ENCODE measurements around the gene QTRT2. TPM values are rescaled to one million over a fixed set of nuclear protein-coding genes. Genes with fewer than 3 reads are reported as not detected.

QTRT2 gene
- 19.9 and 23.6 TPM in 2 replicates for total RNA-seq (2014; rRNA removed; shearing (Covaris generic))
- polyA plus RNA-seq (2014; cell fraction: nucleus; rRNA removed), result 27.7 and 30.4 TPM in 2 replicates

DNA sequence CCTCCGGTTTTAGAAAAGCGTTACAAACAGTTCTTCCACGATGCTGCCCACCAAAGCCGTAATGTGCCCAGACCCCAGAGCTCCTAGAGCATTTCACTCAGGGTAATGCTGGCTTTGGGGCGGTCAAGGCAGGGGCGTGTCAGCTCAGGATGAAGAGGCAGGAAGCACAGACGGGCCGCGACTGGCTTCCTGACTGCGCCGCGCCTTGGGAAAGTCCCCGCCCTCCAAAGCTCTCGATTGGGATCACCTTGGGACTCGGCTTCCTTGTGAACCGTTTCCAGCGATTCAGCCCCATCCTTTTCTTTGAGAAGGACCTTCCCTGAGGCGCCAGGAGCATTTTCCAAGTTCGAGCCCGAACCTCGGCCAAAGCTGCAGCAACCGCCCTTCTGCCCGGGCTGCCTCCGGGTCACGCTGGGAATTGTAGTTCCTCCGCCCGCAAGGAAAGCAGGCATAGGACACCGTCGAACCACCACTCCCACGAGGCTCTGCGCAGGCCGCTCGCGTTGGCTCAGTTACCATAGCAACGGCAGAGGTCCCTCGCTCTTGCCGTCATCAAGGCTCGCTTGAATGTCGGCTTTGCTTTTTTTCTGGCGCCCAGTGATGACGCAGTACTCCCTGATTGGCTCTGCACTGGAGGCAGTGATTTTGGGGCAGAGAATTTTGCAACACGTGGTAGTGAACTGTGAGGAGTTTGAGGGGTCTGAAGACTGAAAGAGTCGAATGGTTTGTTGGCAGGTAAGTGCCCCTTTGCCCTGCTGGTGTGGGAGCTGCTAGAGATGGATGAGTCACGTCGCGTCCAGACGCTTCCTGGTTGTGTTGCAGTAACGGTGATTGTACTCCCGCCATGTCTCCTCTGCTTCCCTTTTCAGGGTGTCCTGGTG, at the start of gene QTRT2, which contains the start of gene CCDC191:
QTRT2 (plus strand) TSS at position 608 of the 881 bp plus-strand sequence. CDS start 8,521 bp downstream, outside the sequence.
CCDC191 (minus strand) TSS at position 397 of the 881 bp plus-strand sequence; CDS start at position 337, 60 bp downstream.
- DNase-seq (ENCODE audit: extremely low read depth, low read depth), result peak; percentile 97

DNA sequence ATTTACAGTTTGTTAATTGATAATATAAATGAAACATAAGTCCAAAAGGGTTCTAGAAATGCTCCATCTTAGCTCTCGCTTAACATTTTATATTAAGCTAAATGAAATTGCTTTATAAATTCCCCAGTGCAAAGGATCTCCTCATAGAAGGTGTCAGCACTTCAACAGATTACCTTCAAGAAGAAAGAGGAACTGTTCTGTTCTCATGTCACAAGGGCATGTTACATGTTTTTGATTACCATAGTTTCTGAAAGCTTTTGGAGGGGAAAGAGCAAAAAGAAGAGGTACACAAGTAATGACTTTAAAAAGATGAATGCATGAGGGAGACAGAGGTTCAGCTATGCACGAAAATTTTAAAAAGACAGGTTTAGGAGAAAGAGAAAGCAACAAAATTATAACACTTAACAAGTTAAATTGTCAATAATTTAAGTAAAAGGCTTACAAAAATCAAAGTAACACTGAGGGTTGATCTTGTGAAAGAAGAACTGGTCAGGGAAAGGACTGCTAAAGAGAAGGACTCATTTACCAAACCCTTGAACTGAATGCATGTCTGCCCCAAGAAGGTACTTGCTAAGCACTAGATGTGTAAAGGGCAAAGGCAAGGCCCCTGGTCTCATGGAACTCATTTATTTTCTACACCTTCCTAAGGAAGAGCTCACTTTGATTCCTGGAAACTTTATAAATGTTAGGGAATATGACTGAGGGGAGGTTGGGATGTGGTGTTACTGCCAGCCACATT, 45.3 kb upstream of the QTRT2 start:
- DNase-seq (ENCODE audit: extremely low read depth, low read depth), result no peak

DNA sequence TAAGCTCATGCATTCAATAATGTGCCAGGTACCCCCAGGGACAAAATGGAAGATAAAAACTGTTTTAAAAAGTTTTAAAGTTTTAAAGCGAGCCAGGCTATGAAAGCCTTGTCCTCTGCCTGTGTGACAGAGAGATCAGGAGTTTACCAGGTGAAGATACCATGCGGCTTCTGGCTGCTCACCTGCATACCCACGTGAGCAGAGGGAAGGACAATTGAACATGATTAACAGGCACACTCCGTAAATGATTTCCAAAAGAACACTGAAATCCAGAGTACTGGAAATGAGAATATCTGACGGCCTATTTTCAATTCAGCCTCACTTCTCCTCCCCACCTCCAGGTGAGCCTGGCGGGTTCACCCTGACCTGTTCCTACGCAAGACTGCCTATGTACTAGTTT, 42.3 kb upstream of the QTRT2 start:
- DNase-seq (ENCODE audit: extremely low read depth, low read depth), result no peak

DNA sequence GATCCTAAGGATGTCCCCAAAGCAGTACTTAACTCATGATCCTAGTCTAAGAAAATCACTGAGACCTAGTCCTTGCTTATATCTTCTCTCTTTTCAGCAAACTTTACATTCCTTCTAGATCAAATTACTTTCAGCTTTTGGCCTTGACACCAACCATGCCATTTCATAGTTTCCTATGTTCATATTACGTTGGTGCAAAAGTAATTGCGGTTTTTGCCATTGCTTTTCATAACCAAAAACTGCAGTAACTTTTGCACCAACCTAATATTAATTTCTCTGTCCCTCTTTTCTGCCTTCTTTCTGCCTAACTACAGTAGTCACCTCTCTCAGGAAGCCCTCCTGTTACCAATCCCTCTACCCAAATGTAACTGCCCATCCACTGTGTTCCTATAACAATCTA, 37.1 kb upstream of the QTRT2 start:
- no peak for DNase-seq (ENCODE audit: extremely low read depth, low read depth)

DNA sequence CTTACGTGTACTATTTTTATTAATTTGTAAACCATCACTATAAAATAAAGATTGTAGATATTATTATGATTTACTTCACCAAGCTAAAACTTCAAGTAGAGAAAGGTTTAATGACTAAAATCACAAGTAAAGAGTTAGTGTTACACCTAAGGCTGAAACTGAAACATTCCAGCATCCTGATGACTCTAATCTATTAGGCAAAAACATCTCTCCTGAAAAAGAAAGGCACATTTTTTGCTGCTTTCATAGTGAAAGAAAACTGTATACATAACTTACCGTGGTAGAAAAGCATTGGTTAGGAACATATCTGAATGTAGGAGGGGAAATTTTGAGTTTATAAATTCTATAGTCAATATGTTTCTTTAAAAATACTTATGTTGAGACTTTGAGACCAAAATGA, 35.6 kb upstream of the QTRT2 start:
- no peak for DNase-seq (ENCODE audit: extremely low read depth, low read depth)

DNA sequence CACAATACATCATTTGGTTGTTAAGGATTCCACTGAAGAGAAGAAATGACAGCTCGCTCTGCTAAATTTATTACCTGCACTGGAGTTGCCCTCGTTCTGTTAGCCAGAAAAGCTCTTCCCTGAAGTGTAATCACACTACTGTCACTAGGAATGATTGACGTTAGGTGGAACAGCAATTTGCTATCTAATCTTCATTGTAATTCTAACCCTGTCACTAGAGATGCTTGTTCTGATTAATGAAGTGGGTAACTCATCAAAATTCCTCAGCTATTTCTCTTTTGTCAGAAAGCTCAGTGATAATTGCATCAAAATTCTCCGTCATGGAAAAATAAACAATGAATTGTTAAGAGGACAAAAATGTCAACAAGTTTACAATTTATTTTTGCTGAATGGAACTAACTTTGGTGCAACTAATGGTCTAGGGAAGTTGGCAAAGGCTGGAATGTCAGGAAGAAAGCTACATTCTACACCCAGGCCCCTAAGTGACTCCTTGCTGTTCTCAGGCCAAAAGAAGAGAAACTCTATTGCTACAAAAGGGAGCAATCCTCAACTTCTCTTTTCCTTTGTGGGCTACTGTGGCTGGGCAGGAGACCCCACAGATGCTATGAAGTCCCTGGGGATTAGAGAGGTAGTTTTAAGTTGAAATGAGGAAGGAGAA, 34.3 kb upstream of the QTRT2 start:
- no peak for DNase-seq (ENCODE audit: extremely low read depth, low read depth)

DNA sequence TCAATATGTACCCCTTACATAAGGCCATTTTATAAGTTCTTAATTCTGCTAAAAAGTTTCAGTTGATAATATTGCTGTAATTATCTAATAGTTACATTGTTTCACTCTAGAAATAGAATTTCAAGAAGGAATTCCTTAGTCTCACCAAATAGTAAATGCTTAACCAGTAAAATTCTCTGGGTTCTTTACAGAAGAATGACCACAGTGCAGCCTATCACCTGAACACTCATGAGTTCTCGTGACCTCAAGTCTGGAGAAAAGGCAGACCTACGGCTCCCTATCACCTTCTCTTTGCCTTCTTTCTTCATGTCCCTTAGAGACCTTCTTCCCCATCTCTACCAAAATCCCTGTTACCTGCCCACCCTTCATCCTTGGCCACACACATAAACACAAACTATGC, 31.1 kb upstream of the QTRT2 start:
- DNase-seq (ENCODE audit: extremely low read depth, low read depth), result no peak

DNA sequence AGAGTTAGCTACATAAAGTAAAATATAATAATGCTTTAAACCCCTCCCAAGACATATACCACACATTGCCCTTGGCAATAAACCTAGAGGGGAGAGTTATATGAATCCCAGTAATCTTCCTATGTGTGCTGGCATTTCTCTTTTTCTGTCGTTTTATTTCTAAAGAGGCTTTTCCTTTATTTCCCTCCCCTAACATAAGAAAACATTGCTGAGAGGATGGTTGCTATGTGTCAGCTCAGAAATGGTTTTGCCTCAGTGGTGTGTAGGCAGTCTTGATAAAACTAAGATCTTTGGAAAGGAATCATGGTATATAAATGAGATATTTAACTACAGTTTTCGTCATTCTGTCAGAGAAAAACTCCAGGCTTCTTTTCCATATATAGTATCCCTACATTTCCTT, 30.2 kb upstream of the QTRT2 start:
- no peak for DNase-seq (ENCODE audit: extremely low read depth, low read depth)

DNA sequence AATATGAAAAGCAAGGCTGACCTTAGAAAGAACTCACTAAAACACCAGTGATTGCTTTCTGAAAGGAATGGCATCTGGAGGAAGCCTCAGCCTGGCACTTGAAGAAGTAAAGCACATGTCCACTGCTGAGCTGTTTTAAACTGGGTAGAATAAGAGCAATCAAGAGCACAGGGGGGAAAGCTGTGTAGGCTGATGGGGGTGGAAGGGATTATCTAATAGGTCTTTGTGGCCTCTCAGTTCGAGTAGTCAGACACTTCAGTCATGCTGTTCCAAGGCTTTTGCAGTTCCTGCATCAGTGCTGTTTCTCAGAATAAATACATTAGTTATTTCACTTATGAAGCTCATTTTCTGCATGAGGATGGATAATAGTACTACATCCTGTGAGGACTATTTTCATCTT, 22.8 kb upstream of the QTRT2 start:
- no peak for DNase-seq (ENCODE audit: extremely low read depth, low read depth)

DNA sequence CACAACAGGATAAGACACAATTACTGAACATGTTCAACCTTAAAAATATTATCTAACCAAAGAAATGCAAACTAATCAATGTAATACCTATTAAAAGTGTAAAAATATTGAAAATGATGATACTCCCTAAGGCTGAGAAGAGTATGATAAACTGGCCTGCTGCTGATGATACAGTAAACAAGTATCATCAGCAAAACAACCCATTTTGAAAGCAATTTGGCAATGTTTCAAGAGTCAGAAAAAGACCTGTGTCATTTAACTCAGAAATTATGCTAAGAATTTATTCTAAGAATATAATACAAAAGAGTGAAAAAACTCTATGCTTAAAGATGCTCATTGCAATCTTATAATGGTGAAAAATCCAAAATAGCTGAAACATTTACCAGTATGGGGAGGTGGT, 22.3 kb upstream of the QTRT2 start:
- DNase-seq (ENCODE audit: extremely low read depth, low read depth), result no peak

DNA sequence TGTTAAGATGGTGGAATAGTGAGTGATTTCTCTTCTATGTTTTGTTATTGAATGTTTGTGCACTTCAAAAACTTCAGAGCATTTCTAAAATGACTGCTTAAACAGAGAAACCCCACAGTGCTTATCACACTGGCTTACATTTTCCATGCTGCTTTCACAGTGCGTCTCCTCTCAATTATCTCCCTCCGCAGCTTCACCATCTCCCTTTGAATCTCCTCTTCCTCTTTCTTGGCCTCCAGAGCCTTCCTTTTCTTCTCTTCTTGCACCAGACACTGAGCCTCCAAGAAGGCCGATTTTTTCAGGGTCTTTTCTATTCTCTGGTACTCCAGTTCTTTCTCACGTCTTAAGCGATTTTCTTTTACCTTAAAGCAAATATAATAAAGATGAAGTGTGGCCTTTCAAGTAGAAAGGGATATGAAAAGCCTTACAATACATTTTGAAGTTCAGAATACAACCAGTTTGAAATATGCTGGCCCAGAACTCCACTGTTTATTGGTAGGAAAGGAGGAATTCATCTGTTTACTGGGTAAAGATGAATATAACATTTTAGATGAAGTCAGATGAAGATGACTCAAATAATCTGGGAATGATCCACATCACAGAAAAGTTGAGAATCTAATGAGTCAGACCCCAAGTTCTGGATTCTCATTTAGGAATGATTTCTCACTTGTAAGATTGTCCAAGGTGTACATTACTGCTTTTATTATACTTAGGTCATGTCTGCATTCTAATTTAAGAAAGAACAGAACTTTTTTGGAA, 21.6 kb upstream of the QTRT2 start:
- DNase-seq (ENCODE audit: extremely low read depth, low read depth), result no peak

DNA sequence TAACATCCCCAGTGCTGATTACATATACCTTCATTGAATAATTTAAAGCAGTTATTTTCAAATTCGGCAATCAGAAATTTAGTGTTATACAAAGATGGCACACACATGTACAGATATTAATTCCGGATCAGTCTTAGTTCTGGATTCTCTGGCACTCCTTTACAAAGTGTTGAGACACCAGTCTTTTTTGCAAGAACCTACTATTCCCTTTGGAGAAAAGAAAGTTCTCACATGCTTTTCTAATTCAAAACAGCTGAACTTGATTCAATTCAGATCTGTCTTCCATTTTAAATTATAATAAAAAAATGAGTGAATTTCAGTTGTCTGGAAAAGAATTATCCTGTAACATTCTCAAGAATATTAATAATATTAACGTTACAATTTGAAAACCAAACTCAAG, 20.6 kb upstream of the QTRT2 start:
- DNase-seq (ENCODE audit: extremely low read depth, low read depth), result no peak

DNA sequence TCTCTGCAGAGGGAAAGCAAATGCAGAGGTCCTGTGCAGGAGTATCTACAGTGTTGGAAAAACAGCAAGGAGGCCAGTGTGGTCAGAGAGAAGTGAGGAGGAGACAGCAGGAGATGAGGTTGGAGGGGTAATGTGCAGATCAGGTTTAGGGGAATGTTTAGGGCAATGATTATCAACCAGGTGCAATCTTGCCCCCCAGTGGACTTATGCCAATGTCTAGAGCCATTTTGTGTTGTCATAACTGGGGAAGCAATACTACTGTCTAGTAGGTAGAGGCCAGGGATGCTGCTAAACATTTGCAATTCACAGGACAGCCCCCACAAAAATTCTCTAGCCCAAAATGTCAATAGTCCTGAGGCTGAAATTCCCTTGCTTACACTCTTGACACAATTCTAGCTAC, 13.3 kb upstream of the QTRT2 start:
- DNase-seq (ENCODE audit: extremely low read depth, low read depth), result no peak

DNA sequence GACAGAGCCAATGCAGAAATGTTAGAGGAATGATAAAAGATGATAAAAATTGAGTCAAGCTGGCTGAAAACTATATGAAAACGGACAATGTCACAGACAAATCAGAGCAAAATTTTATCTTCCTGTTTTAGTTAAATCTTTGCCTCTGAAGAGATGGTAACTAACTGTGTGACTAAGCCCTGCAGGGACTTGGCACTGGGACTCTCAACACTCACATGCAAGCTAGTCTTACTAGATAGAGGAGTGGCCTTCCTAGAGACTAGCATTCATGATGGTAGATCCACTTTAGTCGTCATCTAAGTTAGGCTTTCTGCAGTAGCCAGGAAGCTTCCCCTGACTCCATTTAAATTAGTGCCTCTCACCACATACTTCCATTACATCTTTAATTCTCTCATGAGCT, 4.3 kb upstream of the QTRT2 start:
- no peak for DNase-seq (ENCODE audit: extremely low read depth, low read depth)

DNA sequence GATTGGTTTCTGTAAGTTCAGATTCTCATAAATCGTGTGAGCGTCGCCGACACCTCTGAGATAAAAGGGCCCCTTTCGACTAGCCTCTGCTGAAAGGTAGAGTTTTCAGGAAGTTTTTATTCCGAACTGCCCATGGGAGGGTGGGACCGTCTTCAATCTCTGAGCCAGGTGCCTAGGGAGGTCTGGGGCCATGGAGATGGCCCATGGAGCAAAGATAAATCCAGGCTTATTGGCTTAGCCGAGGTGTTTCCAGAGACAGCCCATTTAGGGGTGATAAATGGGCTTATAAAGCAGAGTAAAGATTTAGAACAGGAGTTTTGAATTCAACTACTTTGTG, 442 bp downstream of the QTRT2 start:
- no peak for DNase-seq (ENCODE audit: extremely low read depth, low read depth)

DNA sequence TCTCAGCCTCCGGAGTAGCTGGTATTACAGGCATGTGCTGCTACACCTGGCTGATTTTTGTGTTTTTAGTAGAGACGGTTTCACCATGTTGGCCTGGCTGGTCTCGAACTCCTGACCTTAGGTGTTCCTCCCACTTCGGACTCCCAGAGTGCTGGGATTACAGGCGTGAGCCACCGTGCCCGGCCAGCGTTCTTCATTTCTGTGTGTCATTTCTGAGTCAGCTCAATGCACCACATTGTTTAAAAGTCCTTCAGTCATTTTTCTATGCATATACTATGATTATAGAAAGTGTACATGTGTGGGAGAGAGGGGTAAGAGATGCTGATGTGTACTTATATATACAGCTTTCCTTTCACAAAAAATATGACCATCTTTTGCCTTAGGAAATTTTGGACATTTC, 2.1 kb downstream of the QTRT2 start:
- DNase-seq (ENCODE audit: extremely low read depth, low read depth), result no peak

DNA sequence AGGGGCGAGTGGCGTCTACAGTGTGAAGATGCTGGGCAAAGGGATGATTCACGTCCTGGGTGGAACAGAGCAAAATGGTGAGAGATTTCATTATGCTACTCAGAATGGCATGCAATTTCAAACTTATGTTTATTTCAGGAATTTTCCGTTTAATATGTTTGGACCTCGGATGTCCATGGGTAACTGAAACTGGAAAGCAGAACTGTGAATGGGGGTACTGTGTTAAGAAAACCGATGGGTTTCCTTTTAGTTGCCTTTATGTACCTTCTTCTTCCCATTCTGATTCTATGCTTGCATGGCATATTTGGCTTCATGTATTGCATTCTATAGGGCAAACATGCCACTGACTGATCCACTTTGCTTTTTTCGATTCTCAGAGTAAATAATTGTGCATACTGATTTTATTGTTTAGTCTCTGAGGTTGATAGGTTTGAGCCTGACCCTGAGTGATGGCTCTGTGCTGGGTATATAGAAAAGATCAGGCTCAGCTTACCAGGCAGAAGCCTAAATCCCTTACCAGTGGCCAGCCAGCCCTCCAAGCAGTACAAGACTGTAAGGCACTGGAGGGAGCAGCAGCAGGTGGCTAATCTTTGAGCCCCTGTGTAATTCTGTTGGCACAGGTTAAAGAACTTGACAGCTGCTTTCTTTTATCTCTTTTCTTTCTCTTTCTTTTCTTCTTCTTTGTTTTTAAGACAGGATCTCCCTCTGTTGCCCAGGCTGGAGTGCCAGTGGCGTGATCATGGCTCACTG, 4.5 kb downstream of the QTRT2 start:
- DNase-seq (ENCODE audit: extremely low read depth, low read depth), result no peak

DNA sequence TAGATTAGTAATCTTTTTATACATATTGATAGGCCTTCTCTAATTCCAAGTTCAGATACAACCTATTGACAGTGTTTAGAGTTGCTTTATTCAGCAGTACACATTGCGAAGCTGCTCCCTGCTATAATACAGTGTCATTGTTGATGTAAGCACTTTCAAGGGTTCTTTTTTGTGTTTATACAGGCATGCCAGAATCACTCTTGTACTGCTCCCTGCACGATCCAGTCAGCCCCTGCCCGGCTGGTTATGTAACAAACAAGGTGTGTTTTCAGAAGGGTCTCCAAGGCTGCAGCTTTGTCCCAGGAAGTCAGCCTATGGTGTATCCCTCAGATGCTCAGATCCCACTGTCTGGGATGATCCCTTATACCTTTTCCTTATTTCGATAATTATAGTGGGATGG, 11.3 kb downstream of the QTRT2 start:
- no peak for DNase-seq (ENCODE audit: extremely low read depth, low read depth)

DNA sequence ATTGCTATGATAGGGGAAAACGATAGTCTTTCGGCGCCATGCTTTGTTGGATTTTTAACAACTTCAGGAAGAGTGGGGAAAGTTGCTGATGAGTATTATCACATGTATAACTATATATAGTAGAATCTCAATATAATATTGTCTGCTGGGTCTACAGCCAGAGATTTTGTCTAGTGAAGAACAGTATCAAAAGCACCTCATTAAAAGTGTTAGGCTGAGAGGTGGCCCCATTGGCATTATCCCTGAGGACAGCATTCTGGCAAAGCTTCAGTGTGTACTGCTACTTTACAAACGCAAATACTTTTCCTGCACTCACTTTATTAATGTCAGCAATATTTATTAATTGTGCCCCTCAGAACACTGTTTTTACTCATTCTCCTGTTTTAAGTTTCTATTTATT, 11.8 kb downstream of the QTRT2 start:
- DNase-seq (ENCODE audit: extremely low read depth, low read depth), result no peak

DNA sequence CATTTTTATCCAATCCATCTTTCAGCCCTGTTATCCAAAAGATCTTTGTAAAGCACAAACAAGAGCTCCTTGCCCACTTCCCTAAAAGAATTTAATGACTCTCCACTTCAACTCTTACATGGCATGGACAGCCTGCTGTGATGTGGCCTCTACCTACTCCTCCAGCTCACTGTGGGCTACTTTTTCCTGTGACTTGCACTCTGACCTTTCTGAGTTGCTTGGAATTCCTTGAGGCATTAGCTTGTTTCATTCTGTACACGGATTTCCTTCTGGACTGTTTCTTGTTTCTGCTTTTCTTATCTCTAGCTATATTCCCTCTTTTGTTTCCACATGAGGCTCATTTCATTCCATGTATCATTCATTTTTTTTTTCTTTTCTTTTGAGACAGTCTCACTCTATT, 15.2 kb downstream of the QTRT2 start:
- no peak for DNase-seq (ENCODE audit: extremely low read depth, low read depth)

All from NCI-H460 (cell line).